Fibroblast of mammary gland (primary cell): ENCODE measurements around the gene CKMT1A.
"Not testable (repeated sequence)": the region's sequence is repeated elsewhere in the genome, so short reads cannot be mapped to it uniquely, and the experiment has no call there.

ENCODE experiments used
- DNase-seq: peaks from one replicate; pipeline ENCODE4 v3.0.0-alpha.2; 2010; ENCODE audit warnings: low read depth
- H3K4me3 ChIP-seq: 2 replicates; pipeline ENCODE4 v1.5.1; 2011; ENCODE audit warnings: low read depth, mild to moderate bottlenecking, low read length, moderate library complexity; ENCODE audit not compliant: control insufficient read depth
- TF ChIP-seq, protein P1 (sequence below): conservative IDR thresholded peaks from 2 replicates; pipeline ENCODE4 v1.5.1; 2011; ENCODE audit warnings: low read depth, low read length, inconsistent platforms; ENCODE audit not compliant: control insufficient read depth, insufficient read depth

Gene CKMT1A

DNA sequence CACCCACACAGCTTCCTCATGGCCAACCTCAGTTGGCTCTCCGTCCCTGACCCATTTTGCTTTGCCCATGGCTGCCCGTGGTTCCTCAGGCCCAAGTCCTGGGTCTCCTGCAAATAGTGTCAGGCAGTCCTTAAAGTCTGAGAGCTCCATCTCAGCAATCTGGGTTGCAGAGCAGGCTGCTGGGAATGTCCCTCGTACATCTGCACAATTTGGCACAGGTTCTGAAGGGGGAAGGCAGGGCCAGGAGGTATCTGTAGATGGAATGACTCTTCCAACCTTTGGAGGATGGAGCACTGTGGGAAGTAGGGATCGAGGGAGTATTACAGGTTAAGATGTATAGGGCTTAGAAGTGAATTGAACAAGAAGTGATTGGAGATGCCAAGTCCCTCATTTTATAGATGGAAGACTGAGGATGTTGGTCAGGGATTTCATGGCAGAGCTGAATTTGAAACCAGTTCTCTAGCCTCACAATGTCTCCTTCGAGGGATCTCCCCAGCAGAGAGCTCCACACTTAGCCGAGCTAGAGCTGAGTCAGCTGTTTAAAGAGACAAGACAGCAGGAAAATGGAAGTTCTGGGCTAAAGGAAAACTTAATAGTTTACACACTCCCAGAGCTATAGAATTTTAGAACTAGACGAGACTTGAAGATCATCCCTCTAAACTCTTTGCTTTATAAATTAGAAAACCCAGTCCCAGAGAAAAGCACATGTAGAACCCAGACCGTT is 9.2 kb downstream of the CKMT1A start:
- TF ChIP-seq, protein P1, sequence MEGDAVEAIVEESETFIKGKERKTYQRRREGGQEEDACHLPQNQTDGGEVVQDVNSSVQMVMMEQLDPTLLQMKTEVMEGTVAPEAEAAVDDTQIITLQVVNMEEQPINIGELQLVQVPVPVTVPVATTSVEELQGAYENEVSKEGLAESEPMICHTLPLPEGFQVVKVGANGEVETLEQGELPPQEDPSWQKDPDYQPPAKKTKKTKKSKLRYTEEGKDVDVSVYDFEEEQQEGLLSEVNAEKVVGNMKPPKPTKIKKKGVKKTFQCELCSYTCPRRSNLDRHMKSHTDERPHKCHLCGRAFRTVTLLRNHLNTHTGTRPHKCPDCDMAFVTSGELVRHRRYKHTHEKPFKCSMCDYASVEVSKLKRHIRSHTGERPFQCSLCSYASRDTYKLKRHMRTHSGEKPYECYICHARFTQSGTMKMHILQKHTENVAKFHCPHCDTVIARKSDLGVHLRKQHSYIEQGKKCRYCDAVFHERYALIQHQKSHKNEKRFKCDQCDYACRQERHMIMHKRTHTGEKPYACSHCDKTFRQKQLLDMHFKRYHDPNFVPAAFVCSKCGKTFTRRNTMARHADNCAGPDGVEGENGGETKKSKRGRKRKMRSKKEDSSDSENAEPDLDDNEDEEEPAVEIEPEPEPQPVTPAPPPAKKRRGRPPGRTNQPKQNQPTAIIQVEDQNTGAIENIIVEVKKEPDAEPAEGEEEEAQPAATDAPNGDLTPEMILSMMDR, result no peak
- H3K4me3 ChIP-seq, result no peak overlapping the region
- DNase-seq, result no peak

DNA sequence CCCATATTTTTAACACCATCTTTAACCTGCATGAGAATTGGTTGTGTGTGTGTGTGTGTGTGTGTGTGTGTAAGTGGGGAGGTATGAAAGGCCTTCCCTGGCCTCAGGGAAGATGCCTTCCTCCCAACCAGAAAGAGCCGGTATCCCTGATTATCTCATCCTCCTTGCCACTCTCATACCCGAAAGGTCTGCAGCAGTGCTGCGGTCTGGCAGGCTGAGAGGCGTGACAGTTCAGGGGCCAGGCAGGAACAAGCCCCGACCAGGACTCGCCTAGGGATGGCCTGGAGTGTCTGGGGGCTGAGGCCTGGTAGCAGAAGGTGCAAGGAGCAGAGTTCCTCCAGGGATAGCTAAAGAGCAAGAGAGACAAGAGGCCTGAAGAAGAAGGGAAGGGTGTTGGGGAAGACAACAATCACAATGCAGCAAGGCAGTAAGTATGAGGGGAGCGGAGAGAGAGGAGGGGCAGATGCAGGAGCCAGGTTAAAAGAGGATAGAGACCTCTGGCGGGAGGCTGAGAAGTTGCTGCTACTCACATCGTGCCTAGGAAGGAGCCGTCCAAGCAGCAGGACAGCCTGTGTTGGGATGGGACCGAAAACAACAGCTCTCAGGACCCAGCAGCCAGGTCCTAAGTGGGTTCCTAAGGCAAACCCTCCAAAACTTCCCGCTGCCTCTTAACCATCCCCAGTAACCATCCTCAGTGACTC is 16.9 kb downstream of the CKMT1A start:
- not testable (repeated sequence) for H3K4me3 ChIP-seq, DNase-seq

DNA sequence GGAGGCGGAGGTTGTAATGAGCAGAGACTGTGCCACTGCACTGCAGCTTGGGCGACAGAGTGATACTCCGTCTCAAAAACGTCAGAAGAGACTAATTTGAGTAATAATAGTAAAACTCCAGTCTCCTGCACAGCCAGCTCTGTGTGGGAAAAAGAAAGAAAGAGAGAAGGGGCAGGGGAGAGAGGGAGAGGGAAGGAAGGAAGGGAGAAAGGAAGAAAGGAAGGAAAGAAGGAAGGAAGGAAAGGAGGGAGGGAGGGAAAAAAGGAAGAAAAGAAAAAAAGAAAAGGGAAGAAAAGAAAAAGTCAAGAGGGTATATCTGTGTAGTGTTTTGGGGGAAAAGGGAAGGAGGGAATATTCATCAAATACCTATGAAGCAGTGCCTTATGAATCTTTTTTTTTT is 29.5 kb downstream of the CKMT1A start:
- TF ChIP-seq, protein P1, result no peak
- no peak for DNase-seq
- H3K4me3 ChIP-seq, result no peak overlapping the region

DNA sequence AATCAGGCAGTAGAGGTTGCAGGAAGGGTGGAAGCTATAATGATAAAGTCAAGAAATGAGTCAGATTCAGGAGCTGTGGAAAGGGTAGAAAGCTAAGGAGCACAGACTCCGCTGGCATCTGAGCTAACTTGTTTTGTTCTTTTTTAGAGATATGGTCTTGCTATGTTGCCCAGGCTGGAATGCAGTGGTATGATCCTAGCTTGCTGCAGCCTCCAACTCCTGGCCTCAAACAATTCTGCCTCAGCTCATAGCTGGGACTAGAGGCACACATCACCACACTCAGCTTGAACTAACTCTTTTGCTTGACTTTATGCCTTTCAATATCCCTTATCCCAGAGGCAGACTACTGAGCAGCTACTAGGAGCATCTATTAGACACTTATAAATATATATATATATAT is 32.6 kb downstream of the CKMT1A start:
- H3K4me3 ChIP-seq, DNase-seq: not testable (repeated sequence)

DNA sequence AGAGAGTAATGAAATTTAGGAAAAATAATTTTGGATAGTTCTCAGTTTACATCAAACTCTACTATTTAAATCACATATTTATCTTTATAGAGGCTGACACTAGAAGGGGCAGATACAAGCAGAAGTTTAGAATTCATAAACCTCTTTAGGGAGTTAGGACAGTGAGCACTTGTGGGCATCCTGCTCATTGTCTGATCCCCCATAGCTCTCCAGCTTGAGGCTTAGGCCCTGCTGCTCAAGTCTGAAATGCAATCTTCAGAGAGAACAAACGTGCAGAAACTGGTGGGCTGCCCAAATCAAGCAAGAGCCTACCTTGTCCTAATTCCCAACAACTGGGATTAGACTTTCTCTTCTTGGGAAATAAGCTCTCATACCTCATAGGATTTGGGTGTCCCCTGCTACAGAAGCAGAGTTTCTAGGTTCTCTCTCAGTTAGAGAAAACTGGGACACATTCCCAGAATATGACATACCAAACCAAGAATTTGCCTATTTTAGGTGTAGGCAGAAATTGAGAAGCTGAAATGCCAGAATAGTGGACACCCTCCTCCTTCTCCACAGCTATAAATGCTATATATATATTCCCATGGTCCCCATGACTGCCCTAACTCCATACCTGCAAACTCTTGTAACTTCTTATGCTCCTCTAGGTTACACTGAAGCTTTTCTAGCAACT is 34.5 kb downstream of the CKMT1A start:
- not testable (repeated sequence) for H3K4me3 ChIP-seq
- peak; percentile 20 for DNase-seq

DNA sequence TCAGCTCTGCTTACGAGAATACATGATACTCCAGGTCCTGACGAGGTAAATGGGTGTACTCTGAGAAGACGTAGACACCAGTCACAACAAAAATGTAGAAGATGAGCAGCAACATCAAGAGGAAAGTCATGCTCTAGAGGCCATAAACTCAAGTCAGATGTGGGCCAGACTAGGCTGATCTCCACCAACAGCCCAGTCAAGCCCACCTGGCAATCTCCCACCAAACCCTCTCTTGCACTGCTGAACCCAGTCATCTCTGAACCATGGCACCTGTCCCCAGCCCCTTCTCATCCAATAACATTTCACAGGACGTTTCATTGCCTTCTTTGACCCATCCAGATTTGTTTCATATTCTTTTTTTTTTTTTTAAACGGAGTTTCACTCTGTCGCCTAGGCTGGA is 41.8 kb downstream of the CKMT1A start:
- no peak for DNase-seq
- H3K4me3 ChIP-seq, result no peak overlapping the region
- TF ChIP-seq, protein P1, result no peak

DNA sequence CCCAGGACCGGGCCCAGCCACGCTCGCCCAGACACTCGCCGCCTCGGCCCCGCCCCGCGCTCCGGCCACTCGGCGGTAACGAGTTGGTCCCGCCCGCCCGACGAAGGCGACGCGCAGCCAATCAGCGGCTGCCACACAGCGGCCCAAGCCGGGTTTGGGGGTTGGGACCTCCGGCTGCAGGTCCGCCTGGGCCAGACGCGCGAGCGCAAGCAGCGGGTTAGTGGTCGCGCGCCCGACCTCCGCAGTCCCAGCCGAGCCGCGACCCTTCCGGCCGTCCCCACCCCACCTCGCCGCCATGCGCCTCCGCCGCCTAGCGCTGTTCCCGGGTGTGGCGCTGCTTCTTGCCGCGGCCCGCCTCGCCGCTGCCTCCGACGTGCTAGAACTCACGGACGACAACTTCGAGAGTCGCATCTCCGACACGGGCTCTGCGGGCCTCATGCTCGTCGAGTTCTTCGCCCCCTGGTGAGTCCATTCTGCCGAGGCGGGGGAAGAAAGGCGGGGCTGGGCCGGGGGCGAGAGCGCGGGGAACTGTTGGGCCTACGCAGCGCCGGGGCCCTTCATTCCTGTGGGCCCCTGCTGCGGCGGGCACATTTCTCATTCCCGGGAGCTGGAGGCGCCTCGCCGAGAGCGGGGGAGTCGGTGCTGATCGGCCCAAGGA is 52.7 kb downstream of the CKMT1A start, which contains the start of gene PDIA3:
PDIA3 (plus strand) TSS at position 194 of the 658 bp plus-strand sequence; CDS start at position 296, 102 bp downstream.
- peak; percentile 84 for DNase-seq
- peak within 1 kb of the TSS; percentile 73 for H3K4me3 ChIP-seq

DNA sequence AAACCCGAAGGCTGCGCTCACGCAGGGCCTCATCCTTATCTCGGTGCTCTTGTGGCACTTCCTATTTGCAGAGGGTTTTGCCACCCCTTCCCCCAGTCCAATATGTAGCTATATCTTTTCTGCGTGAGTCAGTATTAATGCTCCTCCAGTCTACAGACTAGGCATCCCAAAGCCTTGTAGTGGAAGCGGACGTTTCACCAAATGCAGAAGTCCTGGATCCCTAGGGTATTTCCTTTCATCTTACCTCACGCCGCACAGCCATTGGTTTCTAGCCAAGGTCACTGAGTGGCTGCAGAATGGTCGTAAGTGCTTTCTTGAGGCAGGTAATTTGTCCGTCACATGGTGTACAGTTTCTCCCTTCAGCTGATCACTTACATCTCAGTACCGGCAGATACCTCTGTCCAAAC is 53.2 kb downstream of the CKMT1A start:
- H3K4me3 ChIP-seq, result peak overlapping the region; percentile 73
- peak; percentile 43 for DNase-seq

DNA sequence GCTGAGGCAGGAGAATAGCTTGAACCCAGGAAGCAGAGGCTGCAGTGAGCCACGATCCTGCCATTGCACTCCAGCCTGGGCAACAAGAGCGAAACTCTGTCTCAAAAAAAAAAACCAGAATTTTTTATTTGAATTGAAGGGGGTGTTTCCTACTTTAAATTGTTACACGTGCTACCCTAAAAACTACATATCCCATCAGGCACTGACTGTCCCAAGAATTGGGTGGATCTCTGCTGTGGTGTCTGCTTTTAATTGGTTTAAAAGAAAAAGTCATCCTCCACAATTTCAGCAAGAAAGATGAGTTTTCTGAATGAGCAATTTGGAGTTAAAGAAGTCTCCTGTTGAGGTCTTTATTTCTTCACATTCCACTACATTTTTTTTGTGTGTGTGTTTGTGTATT is 54.7 kb downstream of the CKMT1A start:
- DNase-seq, result peak; percentile 66
- TF ChIP-seq, protein P1, result no peak
- peak overlapping the region; percentile 73 for H3K4me3 ChIP-seq
